ENCODE results near the gene GRIK1. TPM values are rescaled to one million over a fixed set of nuclear protein-coding genes. Genes with fewer than 3 reads are reported as not detected.

GRIK1 gene
- total RNA-seq, 2 donors from 2014 or later = 0.21 TPM; not detected in 1

GRCh38 chr21:29540289-29540688 is 399.5 kb downstream of the GRIK1 start:
- no peaks in the 10 kb centered on the region for H3K27me3 ChIP-seq (replicated peaks; ENCODE audit: insufficient read depth)
- TF ChIP-seq CTCF (IDR thresholded peaks at IDR 0.05) = no peak
- H3K36me3 ChIP-seq = no peaks in the 10 kb centered on the region
- no peak overlapping the region for H3K4me3 ChIP-seq
- H3K9me3 ChIP-seq = no peaks in the 10 kb centered on the region
- no peak for DNase-seq (ENCODE audit: low spot score)
- H3K4me1 ChIP-seq (ENCODE audit: control insufficient read depth in 1 of 2, low read depth in 2 of 2) = no peaks in the 10 kb centered on the region
- no peak overlapping the region for H3K27ac ChIP-seq
- no peak for ATAC-seq (ENCODE audit: insufficient number of reproducible peaks, low FRiP score, low read depth)

GRCh38 chr21:29538115-29538514 is 401.7 kb downstream of the GRIK1 start:
- ATAC-seq (ENCODE audit: insufficient number of reproducible peaks, low FRiP score, low read depth) = no peak
- TF ChIP-seq CTCF (IDR thresholded peaks at IDR 0.05) = no peak
- Histone ChIP-seq H3K27me3 (replicated peaks; ENCODE audit: insufficient read depth) (no peaks in the 10 kb centered on the region), H3K4me1 (ENCODE audit: control insufficient read depth in 1 of 2, low read depth in 2 of 2) (no peaks in the 10 kb centered on the region), H3K36me3 (no peaks in the 10 kb centered on the region), H3K27ac (no peak overlapping the region), H3K9me3 (no peaks in the 10 kb centered on the region), H3K4me3 (no peak overlapping the region)
- DNase-seq (ENCODE audit: low spot score) = no peak

GRCh38 chr21:29534448-29534847 is 405.3 kb downstream of the GRIK1 start:
- Histone ChIP-seq H3K27me3 (replicated peaks; ENCODE audit: insufficient read depth) (no peaks in the 10 kb centered on the region), H3K4me3 (no peak overlapping the region), H3K36me3 (no peaks in the 10 kb centered on the region), H3K9me3 (no peaks in the 10 kb centered on the region), H3K4me1 (ENCODE audit: control insufficient read depth in 1 of 2, low read depth in 2 of 2) (no peaks in the 10 kb centered on the region), H3K27ac (no peak overlapping the region)
- ATAC-seq (ENCODE audit: insufficient number of reproducible peaks, low FRiP score, low read depth) (no peak), DNase-seq (ENCODE audit: low spot score) (no peak)
- no peak for TF ChIP-seq CTCF (IDR thresholded peaks at IDR 0.05)

GRCh38 chr21:29529139-29529538 is 410.7 kb downstream of the GRIK1 start:
- Histone ChIP-seq H3K4me3 (no peak overlapping the region), H3K27ac (no peak overlapping the region), H3K27me3 (replicated peaks; ENCODE audit: insufficient read depth) (no peaks in the 10 kb centered on the region), H3K4me1 (ENCODE audit: control insufficient read depth in 1 of 2, low read depth in 2 of 2) (no peaks in the 10 kb centered on the region), H3K36me3 (no peaks in the 10 kb centered on the region), H3K9me3 (no peaks in the 10 kb centered on the region)
- ATAC-seq (ENCODE audit: insufficient number of reproducible peaks, low FRiP score, low read depth) = no peak
- TF ChIP-seq CTCF (IDR thresholded peaks at IDR 0.05) = no peak
- DNase-seq (ENCODE audit: low spot score) = no peak

GRCh38 chr21:29526545-29526944 is 413.3 kb downstream of the GRIK1 start:
- no peaks in the 10 kb centered on the region for H3K4me1 ChIP-seq (ENCODE audit: control insufficient read depth in 1 of 2, low read depth in 2 of 2)
- no peak for TF ChIP-seq CTCF (IDR thresholded peaks at IDR 0.05)
- no peak for ATAC-seq (ENCODE audit: insufficient number of reproducible peaks, low FRiP score, low read depth)

More at GRCh38 chr21:29526545-29526944, 413.3 kb downstream of the GRIK1 start:
- Histone ChIP-seq H3K9me3 (no peaks in the 10 kb centered on the region), H3K4me3 (no peak overlapping the region), H3K27me3 (replicated peaks; ENCODE audit: insufficient read depth) (no peaks in the 10 kb centered on the region), H3K36me3 (no peaks in the 10 kb centered on the region), H3K27ac (no peak overlapping the region)
- DNase-seq (ENCODE audit: low spot score) = no peak

Measured in thoracic aorta (tissue), 2 donors.